ENCODE data around the gene APBB3.
A peak's percentile ranks its signal among the peaks of the same experiment; 100 is the strongest.

The APBB3 gene

DNA sequence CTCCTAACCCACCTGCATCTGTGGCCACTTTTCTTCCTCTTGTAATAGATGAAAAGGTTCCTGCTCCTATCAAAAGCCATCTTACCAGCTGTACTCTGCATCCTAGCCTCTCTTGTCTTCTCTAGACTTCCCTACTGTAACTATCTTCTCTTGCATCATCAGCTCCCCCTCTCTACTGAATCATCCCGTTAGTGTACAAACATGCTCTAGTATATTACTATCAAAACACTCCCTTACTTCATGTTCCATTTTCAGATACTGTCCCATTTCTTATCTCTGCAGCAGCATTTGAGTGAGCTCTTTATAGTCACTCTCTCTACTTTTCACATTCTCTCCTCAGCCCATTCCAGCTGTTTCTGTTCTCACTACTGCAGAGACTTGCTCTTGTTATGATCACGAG lies 9.9 kb downstream of the APBB3 start:
- DNase-seq (ENCODE audit: low read depth in 2 of 2): no peak

DNA sequence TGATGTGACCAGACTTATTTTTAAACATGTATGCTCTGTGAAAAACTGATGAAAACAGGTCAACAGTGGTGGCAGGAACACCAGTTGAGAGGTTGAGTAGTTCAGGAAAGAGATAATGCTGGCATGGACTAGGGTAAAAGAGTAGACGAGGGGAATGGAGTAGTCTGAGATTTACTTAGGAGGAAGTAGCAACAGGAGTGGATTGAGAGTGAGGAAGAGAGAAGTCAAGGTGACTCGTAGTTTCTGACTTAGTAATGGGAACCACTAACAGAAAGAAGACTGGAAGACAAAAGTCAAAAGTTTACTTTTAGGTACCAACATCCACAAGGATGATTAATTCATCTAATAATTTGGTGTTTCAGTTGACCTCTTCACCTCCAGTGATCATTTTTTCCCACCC lies 10.7 kb downstream of the APBB3 start:
- DNase-seq (ENCODE audit: low read depth in 2 of 2): no peak

DNA sequence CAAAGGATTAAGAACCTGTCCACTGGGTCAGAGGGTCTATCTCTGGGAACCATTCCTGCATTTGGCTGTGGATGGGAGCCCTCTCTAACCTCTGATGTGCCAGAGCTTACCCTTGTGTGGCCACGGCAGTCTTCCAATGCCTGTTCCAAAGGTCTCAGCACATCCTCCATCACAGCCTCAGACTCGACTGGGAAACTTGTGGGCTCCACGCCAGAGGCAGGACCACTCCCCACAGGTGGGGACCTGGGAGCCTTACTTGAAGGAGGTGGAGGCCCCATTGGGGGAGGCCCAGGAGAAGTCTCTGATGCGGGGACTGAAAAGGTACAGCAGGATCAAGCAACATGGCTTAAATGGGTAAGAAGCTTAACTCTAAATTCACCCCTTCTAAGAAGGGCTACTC lies 12.5 kb downstream of the APBB3 start:
- DNase-seq (ENCODE audit: low read depth in 2 of 2): no peak

DNA sequence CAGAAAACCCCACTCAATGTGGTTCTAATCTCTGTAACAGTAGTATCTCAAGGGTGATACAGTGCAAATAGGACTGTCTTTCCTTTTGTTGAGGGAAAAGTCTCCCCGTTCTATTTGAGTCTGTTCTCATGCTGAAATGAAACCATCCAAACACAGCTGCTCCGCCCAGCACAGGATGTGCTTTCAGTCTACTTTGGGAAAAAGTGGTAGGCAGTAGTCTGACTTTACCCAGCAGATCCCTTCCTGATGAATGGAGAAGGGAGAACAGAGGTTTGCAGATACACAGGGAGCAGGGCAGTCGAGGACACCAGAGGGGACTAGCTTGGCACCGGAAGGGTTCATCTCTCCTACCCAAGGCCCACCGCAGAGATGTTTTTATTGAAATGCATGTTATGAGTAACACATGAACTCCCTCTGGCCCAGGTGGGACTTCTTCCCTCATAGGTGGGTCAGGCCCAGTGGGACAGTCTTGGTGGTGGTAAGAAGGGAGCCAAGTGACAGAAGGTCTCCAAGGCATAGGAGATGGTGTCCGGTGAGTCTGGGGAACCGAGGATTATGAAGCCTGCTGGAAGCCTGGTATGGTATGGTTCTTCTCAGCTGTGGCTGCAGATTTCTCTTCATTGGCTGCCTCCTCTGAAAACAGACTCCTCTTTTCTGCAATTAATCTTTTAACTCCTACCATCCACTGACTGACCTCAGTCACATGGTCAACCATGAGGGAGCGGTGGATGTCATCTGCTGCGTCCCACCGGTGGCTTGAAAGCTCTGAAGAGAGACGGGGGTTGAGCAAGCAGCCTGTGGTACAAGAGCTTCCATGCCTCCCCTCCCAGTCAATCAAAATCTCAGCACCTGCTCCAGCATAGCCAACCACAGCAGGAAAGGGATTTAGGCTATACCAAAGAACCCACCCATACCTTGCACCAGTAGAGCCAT lies 14.0 kb downstream of the APBB3 start:
- no peak for DNase-seq (ENCODE audit: low read depth in 2 of 2)

DNA sequence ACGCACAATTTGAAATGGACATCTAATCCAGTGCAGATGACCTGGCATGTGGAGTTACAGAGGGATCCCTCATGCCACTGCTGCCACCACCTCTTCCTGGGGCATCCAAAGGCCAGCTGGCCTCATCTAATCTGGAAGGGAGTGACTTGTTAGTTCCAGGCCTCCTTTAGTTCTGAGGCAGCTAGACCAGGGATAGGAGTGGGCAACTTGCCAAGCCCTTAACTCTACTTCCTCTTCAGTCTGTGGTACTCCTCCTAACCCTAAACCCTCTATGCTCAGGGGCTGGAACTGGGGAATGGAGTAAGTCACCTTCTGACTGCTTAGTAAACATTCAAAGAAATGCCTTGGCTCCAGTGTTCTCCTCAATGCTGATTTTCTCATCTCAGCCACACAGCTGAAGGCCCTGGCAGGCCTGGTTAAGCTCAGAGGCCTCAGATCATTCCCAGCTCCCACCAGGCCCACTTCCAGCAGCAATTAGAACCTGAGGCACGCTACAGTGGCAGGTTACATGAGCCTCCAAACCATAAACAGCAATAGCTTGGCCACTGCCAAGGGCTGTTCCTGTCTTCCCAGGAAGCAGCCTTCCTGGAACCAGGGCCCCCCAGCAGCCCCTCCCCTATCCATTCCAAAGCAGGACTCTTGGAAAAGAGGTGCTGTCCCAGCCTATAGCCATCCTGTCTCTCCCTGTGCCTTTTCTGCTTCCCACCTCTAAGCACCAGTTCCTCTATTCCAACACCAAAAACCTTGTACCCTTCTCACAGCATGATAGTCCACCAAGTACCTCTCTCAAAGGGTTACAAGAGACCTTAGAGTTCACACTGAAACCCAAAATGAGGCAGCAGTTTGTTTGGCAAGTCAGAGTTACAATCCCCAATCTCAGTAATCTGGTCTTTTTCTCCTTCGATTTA lies 14.9 kb downstream of the APBB3 start:
- DNase-seq (ENCODE audit: low read depth in 2 of 2): no peak

DNA sequence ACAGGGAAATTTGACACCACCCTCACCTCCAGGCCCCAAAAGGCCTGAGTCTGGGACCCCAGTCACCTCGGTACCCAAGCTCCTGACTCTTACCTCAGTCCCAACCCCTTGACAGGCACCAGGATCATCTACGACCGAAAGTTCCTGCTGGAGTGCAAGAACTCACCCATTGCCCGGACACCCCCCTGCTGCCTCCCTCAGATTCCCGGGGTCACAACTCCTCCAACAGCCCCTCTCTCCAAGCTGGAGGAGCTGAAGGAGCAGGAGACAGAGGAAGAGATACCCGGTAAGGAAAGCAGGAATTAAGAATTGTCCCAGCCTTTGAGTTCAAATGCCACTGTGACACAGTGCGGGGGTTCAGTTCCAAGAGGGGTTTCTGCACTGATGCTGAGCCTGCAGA lies 15.6 kb downstream of the APBB3 start:
- DNase-seq (ENCODE audit: low read depth in 2 of 2): no peak

DNA sequence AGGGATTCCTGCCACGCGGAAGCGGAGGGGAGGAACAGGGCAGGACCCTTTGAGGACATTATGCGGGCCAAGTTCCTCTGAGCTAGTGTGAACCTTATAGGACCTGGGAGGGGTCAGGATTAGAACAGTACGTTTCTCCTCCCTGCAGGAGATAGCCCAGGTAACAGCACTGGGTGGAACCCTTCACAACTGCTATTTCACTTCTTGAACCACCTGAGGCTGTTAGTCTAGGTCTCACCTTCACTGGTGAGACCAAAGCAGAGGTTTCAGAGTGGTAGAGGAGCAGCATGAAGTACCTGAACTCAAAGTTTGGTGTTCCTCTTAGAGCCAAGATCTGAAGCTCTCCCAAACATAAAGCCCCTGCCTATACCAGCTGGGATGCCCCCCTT lies 16.1 kb downstream of the APBB3 start:
- no peak for DNase-seq (ENCODE audit: low read depth in 2 of 2)

DNA sequence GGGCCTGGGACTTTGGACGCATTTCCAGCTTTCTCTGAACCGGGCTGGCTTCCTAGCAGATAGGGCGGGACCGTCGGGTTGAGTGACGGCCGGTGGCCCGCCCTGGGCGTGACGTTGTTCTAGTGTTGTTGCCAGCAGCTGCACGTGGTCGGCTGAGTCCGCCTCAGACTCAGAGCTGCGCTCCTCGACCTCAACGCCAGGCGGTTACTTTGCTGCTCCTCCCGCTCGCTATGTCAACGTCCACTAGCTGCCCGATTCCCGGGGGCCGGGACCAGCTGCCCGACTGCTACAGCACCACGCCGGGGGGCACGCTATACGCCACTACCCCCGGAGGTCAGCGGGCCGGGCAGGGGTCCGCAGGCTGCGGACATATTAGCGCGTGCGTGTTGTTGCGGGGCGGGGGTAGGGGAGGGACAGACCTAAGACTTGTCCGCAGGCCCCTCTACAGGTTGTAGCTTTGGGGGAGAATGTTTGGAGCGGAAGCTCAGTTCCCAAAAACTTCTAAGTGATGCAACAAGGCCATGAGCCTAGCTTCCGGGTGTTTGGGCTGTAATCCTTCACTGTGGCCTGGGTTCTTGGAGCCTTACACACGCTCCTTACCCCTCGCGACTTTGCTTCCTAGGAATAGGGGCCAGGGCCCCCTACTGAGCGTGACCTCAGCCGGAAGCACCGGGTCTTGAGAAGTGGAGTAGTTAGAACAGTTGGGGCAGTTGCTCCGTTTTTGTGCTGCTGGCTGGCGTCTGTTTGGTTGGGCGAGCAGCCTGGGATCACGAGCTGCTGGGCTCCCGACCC lies 16.7 kb downstream of the APBB3 start, which contains the start of gene EIF4EBP3:
EIF4EBP3 (plus strand) TSS at position 155 of the 792 bp plus-strand sequence; CDS start at position 231, 76 bp downstream.
- peak; percentile 67 to 70 for DNase-seq (ENCODE audit: low read depth in 2 of 2)

DNA sequence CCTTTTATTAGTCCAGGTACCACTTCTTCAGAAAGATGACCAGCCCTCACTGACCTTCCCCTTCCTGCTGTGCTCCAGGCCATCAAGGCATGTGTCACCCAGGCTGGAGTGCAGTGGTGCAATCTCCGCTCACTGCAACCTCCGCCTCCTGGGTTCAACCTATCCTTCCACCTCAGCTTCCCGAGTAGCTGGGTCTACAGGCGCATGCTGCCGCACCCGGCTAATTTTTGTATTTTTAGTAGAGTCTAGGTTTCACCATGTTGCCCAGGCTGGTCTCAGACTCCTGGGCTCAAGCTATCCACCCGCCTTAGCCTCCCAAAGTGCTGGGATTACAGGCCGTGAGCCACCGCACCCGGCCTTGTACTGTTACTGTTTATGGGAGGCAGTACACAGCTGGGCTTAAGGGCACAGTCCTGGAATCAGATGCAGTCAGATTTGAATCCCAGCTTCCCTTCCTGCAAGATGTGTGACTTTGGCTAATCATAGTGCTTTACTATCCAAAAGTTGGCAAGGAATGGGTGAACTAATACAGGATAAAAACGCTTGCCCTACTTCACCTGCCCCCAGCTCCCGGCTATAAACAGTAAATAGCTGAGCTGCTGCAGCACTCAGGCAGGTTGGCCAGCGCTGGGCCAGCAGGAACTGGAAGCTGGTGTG lies 17.4 kb downstream of the APBB3 start:
- no peak for DNase-seq (ENCODE audit: low read depth in 2 of 2)

DNA sequence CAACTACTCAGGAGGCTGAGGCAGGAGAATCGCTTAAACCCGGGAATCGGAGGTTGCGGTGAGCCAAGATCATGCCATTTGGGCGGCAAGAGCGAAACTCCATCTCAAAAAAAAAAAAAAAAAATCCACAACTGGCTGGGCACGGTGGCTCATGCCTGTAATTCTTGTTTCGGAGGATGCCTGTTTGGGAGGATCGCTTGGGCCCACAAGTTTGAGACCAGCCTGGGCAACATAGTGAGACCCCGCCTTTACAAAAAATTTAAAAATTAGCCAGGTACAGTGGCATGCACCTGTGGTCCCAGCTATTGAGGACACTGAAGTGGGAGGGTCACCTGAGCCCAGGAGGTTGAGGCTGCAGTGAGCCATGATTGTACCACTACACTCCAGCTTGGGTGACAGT lies 18.8 kb downstream of the APBB3 start:
- no peak for DNase-seq (ENCODE audit: low read depth in 2 of 2)

DNA sequence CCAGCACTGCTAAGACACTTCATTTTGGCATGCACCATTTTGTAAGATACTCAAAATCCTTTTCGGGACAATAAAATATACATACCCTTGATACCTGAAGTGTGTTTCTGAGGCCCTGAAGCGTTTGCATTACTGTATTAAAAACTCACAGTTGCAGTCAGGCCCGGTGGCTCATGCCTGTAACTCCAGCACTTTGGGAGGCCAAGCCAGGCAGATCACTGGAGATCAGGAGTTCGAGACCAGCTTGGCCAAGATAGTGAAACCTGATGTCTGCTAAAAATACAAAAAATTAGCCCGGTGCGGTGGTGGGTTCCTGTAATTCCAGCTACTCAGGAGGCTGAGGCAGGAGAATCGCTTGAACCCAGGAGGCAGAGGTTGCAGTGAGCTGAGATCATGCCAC lies 19.4 kb downstream of the APBB3 start:
- no peak for DNase-seq (ENCODE audit: low read depth in 2 of 2)

DNA sequence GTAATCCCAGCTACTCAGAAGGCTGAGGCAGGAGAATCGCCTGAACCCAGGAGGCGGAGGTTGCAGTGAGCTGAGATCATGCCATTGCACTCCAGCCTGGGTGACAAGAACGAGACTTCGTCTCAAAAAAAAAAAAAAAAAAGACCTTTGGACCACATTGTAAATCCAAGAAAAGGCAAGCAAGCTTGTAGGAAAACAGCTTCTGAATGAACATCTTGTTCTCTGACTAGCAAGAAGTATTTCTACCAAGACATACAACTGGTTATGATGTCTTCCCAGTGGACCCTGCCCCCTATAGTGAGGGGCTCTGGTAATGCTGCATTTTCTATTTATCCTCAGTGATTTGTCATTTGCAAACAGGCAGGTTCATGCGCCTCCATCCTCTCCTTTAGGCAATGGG lies 21.4 kb downstream of the APBB3 start:
- DNase-seq (ENCODE audit: low read depth in 2 of 2): no peak

DNA sequence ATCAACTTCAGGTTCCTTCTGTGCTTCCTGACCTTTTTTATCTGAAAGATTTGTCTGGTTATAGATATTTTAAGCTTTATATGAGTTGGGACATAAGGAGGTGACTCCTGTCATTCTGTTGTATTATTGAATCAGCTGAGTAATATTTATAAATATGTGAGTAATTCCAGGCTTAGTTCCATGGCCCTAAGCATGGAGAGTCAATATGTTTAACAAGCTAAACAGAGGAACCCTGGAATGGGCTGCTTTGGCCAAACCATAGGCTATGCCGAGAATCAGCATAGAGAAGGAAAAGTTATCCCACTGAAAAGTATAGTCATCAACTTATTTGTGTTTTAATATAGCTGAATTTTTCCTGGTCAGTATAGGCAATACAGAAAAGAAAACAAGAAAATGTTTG lies 24.2 kb downstream of the APBB3 start:
- no peak for DNase-seq (ENCODE audit: low read depth in 2 of 2)

DNA sequence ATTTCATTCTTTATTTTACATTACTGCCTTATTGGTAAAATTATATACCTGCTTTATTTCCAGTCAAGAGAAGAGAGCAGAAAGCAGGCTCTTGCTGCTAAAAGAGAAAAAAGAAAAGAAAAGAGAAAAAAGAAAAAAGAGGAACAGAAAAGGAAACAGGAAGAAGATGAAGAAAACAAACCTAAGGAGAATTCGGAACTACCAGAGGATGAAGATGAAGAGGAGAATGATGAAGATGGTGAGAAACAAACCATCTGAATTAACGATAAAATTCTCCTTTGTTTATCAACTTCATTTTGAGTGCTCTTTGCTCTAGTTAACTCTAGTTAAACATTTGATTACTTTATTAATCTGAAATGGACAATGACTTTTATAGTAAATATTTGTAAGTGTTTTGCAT lies 40.4 kb downstream of the APBB3 start:
- DNase-seq (ENCODE audit: low read depth in 2 of 2): no peak

DNA sequence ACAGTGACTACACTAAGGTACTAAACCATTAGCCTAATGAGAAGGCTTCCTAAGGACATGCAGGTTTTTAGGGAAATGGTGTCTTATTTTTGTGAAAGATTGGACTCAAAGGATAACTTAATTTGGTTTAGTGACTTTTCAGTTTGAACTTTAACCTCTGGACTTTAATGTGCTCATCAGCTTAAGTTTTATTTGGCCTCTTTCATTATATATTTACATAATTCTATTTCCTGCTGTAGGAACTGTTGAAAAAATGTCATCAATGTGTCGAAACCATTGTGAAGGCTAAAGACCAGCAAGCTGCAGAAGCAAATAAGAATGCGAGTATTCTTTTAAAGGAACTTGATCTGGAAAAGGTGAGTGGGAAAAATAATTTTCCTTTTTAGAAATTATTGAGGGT lies 51.3 kb downstream of the APBB3 start:
- no peak for DNase-seq (ENCODE audit: low read depth in 2 of 2)

DNA sequence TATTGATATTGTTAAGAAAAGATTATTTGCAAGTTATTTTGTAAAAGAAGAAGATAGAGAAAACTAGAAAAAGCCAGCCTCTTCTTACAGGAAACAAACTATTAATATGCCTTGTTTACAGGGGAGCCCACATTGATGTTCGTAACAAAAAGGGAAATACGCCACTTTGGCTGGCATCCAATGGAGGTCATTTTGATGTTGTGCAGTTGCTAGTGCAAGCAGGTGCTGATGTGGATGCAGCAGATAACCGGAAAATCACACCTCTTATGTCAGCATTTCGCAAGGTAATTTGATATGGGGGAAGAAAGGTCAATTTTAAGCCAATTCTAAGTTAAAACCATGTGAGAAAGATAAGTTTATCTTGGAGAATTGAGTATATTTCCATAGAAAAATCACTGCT lies 54.5 kb downstream of the APBB3 start:
- no peak for DNase-seq (ENCODE audit: low read depth in 2 of 2)

All from stimulated activated CD8-positive, alpha-beta memory T cell treated with anti-CD3 and anti-CD28 coated beads, Interleukin-15, amount 100 ng/mL, for 4 hours (primary cell).